Fibroblast of skin of left biceps (primary cell): ENCODE data around the gene CFAP20DC.
"Not testable (repeated sequence)": the region's sequence is repeated elsewhere in the genome, so short reads cannot be mapped to it uniquely, and the experiment has no call there.

Experiments
- DNase-seq, 2 experiments: peaks; one replicate each; pipeline ENCODE4 v3.0.0-alpha.2; 2013; ENCODE audit warnings: low read depth in 2 of 2

Gene CFAP20DC

GRCh38 chr3:58868097-58868779 is 181.6 kb downstream of the CFAP20DC start:
- DNase-seq = no peak

GRCh38 chr3:58867621-58868020 is 182.2 kb downstream of the CFAP20DC start:
- DNase-seq = no peak

GRCh38 chr3:58866079-58866478 is 183.7 kb downstream of the CFAP20DC start:
- DNase-seq = no peak

GRCh38 chr3:58864480-58864879 is 185.3 kb downstream of the CFAP20DC start:
- DNase-seq = no peak

GRCh38 chr3:58863206-58863605 is 186.6 kb downstream of the CFAP20DC start:
- no peak for DNase-seq

GRCh38 chr3:58861551-58861950 is 188.3 kb downstream of the CFAP20DC start:
- no peak for DNase-seq

GRCh38 chr3:58858126-58858525 is 191.7 kb downstream of the CFAP20DC start:
- no peak for DNase-seq

- no peak for DNase-seq
These were observed 192.4 kb downstream of the CFAP20DC start for GRCh38 chr3:58857402-58857801.

GRCh38 chr3:58848826-58849225 is 201.0 kb downstream of the CFAP20DC start:
- DNase-seq = no peak

- DNase-seq = not testable (repeated sequence)
These were observed 207.6 kb downstream of the CFAP20DC start for GRCh38 chr3:58842050-58842747.

GRCh38 chr3:58840949-58841348 is 208.9 kb downstream of the CFAP20DC start:
- no peak for DNase-seq

GRCh38 chr3:58839964-58840363 is 209.9 kb downstream of the CFAP20DC start:
- DNase-seq = no peak

GRCh38 chr3:58839187-58839586 is 210.6 kb downstream of the CFAP20DC start:
- DNase-seq = no peak

- no peak for DNase-seq
These were observed 212.0 kb downstream of the CFAP20DC start for GRCh38 chr3:58837856-58838255.

GRCh38 chr3:58837141-58837843 is 212.5 kb downstream of the CFAP20DC start:
- DNase-seq = no peak

GRCh38 chr3:58835086-58835485 is 214.7 kb downstream of the CFAP20DC start:
- DNase-seq = peak; percentile 41 to 45

GRCh38 chr3:58833491-58833890 is 216.3 kb downstream of the CFAP20DC start:
- DNase-seq = peak; percentile 29 to 49

- DNase-seq = no peak
These were observed 220.4 kb downstream of the CFAP20DC start for GRCh38 chr3:58829321-58830000.

- no peak for DNase-seq
These were observed 225.0 kb downstream of the CFAP20DC start for GRCh38 chr3:58824777-58825176.

- peak; percentile 28 for DNase-seq
These were observed 225.5 kb downstream of the CFAP20DC start for GRCh38 chr3:58824285-58824684.

- not testable (repeated sequence) for DNase-seq
These were observed 243.1 kb downstream of the CFAP20DC start for GRCh38 chr3:58806551-58807244.

- no peak for DNase-seq
These were observed 244.9 kb downstream of the CFAP20DC start for GRCh38 chr3:58804914-58805313.
